Measurements from ENCODE around the gene EEFSEC. TPM values are rescaled to one million over a fixed set of nuclear protein-coding genes. Genes with fewer than 3 reads are reported as not detected.

Gene EEFSEC
- total RNA-seq, 1 donor from 2014 or later: 0.92 TPM

- no peak overlapping the region for H3K4me3 Mint-ChIP-seq
- peaks cover 1% of the 10 kb centered on the region for H3K9me3 Mint-ChIP-seq
- Histone ChIP-seq H3K4me1 (peaks cover 6% of the 10 kb centered on the region), H3K9ac (no peak overlapping the region), H3K27ac (no peak overlapping the region), H2AFZ (replicated peaks) (no peak overlapping the region), H3K9me3 (ENCODE audit: low read depth) (no peaks in the 10 kb centered on the region), H3K36me3 (no peaks in the 10 kb centered on the region), H3K4me2 (no peak overlapping the region), H3K4me3 (no peak overlapping the region), H3K27me3 (no peaks in the 10 kb centered on the region), H3K79me2 (ENCODE audit: low read depth) (no peaks in the 10 kb centered on the region), H3F3A (ENCODE audit: low read depth) (no peaks in the 10 kb centered on the region), H4K20me1 (ENCODE audit: low read depth) (no peaks in the 10 kb centered on the region)
- no peak overlapping the region for H3K27ac Mint-ChIP-seq
- H3K36me3 Mint-ChIP-seq: peaks cover 2% of the 10 kb centered on the region
- TF ChIP-seq EZH2 (IDR thresholded peaks at IDR 0.05) (no peak), CTCF (IDR thresholded peaks at IDR 0.05) (no peak), EZH2phosphoT487 (IDR thresholded peaks at IDR 0.05) (no peak)
- H3K4me1 Mint-ChIP-seq: peaks cover 16% of the 10 kb centered on the region
- DNase-seq (ENCODE audit: low spot score): no peak
- H3K27me3 Mint-ChIP-seq (ENCODE audit: insufficient read depth, low read depth): peaks cover 6% of the 10 kb centered on the region
Observed at GRCh38 chr3:128380719-128381118, 227.4 kb downstream of the EEFSEC start.

- H3K79me2 ChIP-seq (ENCODE audit: low read depth): no peaks in the 10 kb centered on the region
- H3K4me2 ChIP-seq: no peak overlapping the region
- no peaks in the 10 kb centered on the region for H3K27me3 ChIP-seq
- H3K4me3 ChIP-seq: no peak overlapping the region
- peaks cover 6% of the 10 kb centered on the region for H3K4me1 ChIP-seq
- Mint-ChIP-seq H3K4me1 (peaks cover 16% of the 10 kb centered on the region), H3K4me3 (no peak overlapping the region), H3K36me3 (peaks cover 2% of the 10 kb centered on the region), H3K9me3 (peaks cover 1% of the 10 kb centered on the region), H3K27me3 (ENCODE audit: insufficient read depth, low read depth) (peaks cover 6% of the 10 kb centered on the region), H3K27ac (peak overlapping the region; percentile 35)
- no peaks in the 10 kb centered on the region for H3F3A ChIP-seq (ENCODE audit: low read depth)
- no peaks in the 10 kb centered on the region for H4K20me1 ChIP-seq (ENCODE audit: low read depth)
- TF ChIP-seq EZH2 (IDR thresholded peaks at IDR 0.05) (no peak), EZH2phosphoT487 (IDR thresholded peaks at IDR 0.05) (no peak)
- DNase-seq (ENCODE audit: low spot score): no peak
- H3K9ac ChIP-seq: no peak overlapping the region
- no peak overlapping the region for H2AFZ ChIP-seq (replicated peaks)
- no peaks in the 10 kb centered on the region for H3K9me3 ChIP-seq (ENCODE audit: low read depth)
- no peak overlapping the region for H3K27ac ChIP-seq
- no peaks in the 10 kb centered on the region for H3K36me3 ChIP-seq
Observed at GRCh38 chr3:128381609-128382008, 228.3 kb downstream of the EEFSEC start.

GRCh38 chr3:128382221-128382807 lies 229.0 kb downstream of the EEFSEC start:
- peaks cover 1% of the 10 kb centered on the region for H3K9me3 Mint-ChIP-seq
- H3K79me2 ChIP-seq (ENCODE audit: low read depth): no peaks in the 10 kb centered on the region
- H2AFZ ChIP-seq (replicated peaks): no peak overlapping the region
- peaks cover 2% of the 10 kb centered on the region for H3K36me3 Mint-ChIP-seq
- peaks cover 16% of the 10 kb centered on the region for H3K4me1 Mint-ChIP-seq
- H3K36me3 ChIP-seq: no peaks in the 10 kb centered on the region
- no peak overlapping the region for H3K4me3 ChIP-seq
- H3K4me1 ChIP-seq: peaks cover 6% of the 10 kb centered on the region
- H3K9me3 ChIP-seq (ENCODE audit: low read depth): no peaks in the 10 kb centered on the region
- no peak overlapping the region for H3K4me3 Mint-ChIP-seq
- H3K9ac ChIP-seq: no peak overlapping the region
- H3K27ac Mint-ChIP-seq: peak overlapping the region; percentile 91
- TF ChIP-seq CTCF (IDR thresholded peaks at IDR 0.05) (no peak), EZH2phosphoT487 (IDR thresholded peaks at IDR 0.05) (no peak), EZH2 (IDR thresholded peaks at IDR 0.05) (no peak)
- H3K27me3 Mint-ChIP-seq (ENCODE audit: insufficient read depth, low read depth): peaks cover 6% of the 10 kb centered on the region
- H3K27ac ChIP-seq: no peak overlapping the region
- H3F3A ChIP-seq (ENCODE audit: low read depth): no peaks in the 10 kb centered on the region
- no peaks in the 10 kb centered on the region for H3K27me3 ChIP-seq
- H4K20me1 ChIP-seq (ENCODE audit: low read depth): no peaks in the 10 kb centered on the region
- DNase-seq (ENCODE audit: low spot score): no peak
- H3K4me2 ChIP-seq: no peak overlapping the region
